GM15510 (cell line): ENCODE measurements around the gene F7.

Experiments
- POLR2A ChIP-seq: IDR thresholded peaks from 3 replicates; pipeline ENCODE4 v1.6.1; 2011; ENCODE audit warnings: borderline replicate concordance; ENCODE audit not compliant: insufficient read length; ENCODE audit errors: extremely low read depth

Gene F7

GRCh38 chr13:113116206-113116800 lies 10.7 kb downstream of the F7 start:
- no peak for TF ChIP-seq POLR2A

- TF ChIP-seq POLR2A = no peak
These were observed 11.3 kb downstream of the F7 start for GRCh38 chr13:113116871-113117271.

GRCh38 chr13:113117335-113117872 lies 11.8 kb downstream of the F7 start:
- no peak for TF ChIP-seq POLR2A

- no peak for TF ChIP-seq POLR2A
These were observed 12.3 kb downstream of the F7 start for GRCh38 chr13:113117911-113118260.

- no peak for TF ChIP-seq POLR2A
These were observed 12.8 kb downstream of the F7 start for GRCh38 chr13:113118261-113119021.

GRCh38 chr13:113119166-113119821 lies 13.7 kb downstream of the F7 start:
- no peak for TF ChIP-seq POLR2A

GRCh38 chr13:113119822-113120189 lies 14.2 kb downstream of the F7 start:
- TF ChIP-seq POLR2A = no peak

GRCh38 chr13:113120300-113121182 lies 14.9 kb downstream of the F7 start:
- TF ChIP-seq POLR2A = no peak

- no peak for TF ChIP-seq POLR2A
These were observed 15.8 kb downstream of the F7 start for GRCh38 chr13:113121183-113121927.

- TF ChIP-seq POLR2A = no peak
These were observed 16.4 kb downstream of the F7 start for GRCh38 chr13:113121928-113122471.

GRCh38 chr13:113122550-113123225 lies 17.1 kb downstream of the F7 start, which contains the start of gene F10:
F10 (plus strand) TSS chr13:113122799; CDS start chr13:113122856, 57 bp downstream.
- no peak for TF ChIP-seq POLR2A

- TF ChIP-seq POLR2A = no peak
These were observed 17.9 kb downstream of the F7 start for GRCh38 chr13:113123226-113124201.
